Activated CD8-positive, alpha-beta T cell treated with anti-CD3 and anti-CD28 coated beads, Interleukin-2, amount 10 ng/mL, durations not matched to agents 7 days and 5 days (primary cell): Measurements from ENCODE around the gene NPEPL1. TPM values are rescaled to one million over a fixed set of nuclear protein-coding genes. Genes with fewer than 3 reads are reported as not detected.
A peak's percentile ranks its signal among the peaks of the same experiment; 100 is the strongest.

Experiments
- ATAC-seq: fragments of 150-1000 bp; cut with Tn5 transposase; one replicate; pipeline ENCODE4 v1.10.0; 2021; ENCODE audit warnings: moderate library complexity
- CTCF ChIA-PET: fragments of 350-600 bp; sonication (Branson Sonifier 250); formaldehyde crosslinking; loops from one replicate; lab custom pipeline; 2021; ENCODE audit warnings: antibody characterized with exemption; lab: Charles Lee
- POLR2A ChIA-PET: fragments of 350-600 bp; sonication (Branson Sonifier 250); formaldehyde crosslinking; loops from one replicate; lab custom pipeline; 2021; ENCODE audit warnings: antibody characterized with exemption; lab: Charles Lee
- DNase-seq: peaks from one replicate; pipeline ENCODE4 v3.0.0-alpha.2; 2020
- H3K27ac Mint-ChIP-seq: one replicate; pipeline ENCODE4 v1.8.0; 2021; ENCODE audit warnings: mild to moderate bottlenecking, mixed read lengths
- H3K27me3 Mint-ChIP-seq: one replicate; pipeline ENCODE4 v1.8.0; 2021; ENCODE audit warnings: low read depth, mixed read lengths
- H3K36me3 Mint-ChIP-seq: one replicate; pipeline ENCODE4 v1.8.0; 2021; ENCODE audit warnings: low read depth, mixed read lengths
- H3K4me1 Mint-ChIP-seq: one replicate; pipeline ENCODE4 v1.8.0; 2021; ENCODE audit warnings: low read depth, mixed read lengths
- H3K4me3 Mint-ChIP-seq: one replicate; pipeline ENCODE4 v1.8.0; 2021; ENCODE audit warnings: mild to moderate bottlenecking, mixed read lengths
- H3K9me3 Mint-ChIP-seq: one replicate; pipeline ENCODE4 v1.8.0; 2022; ENCODE audit warnings: mixed read lengths; ENCODE audit not compliant: insufficient read depth
- total RNA-seq, 2 experiments: library from RNA; stranded (reverse); gene quantifications; one replicate each; pipeline ENCODE4 v1.2.3, GENCODE V29; 2021

Gene NPEPL1
- total RNA-seq, 2 experiments from 2014 or later, result 22.9 to 26.8 TPM

- DNase-seq (peak; percentile 13), ATAC-seq (no peak)
- POLR2A ChIA-PET, result interaction anchor here (0.5 kb wide), 1 partner anchor 656 kb away, joined by 3 read pairs; no protein-coding TSS in a partner anchor
These were observed 48.0 kb downstream of the NPEPL1 start for GRCh38 chr20:58740356-58741308.

GRCh38 chr20:58741384-58741783 is 48.8 kb downstream of the NPEPL1 start:
- DNase-seq (peak; percentile 14), ATAC-seq (no peak)
- no peak overlapping the region for H3K27ac Mint-ChIP-seq
- H3K4me3 Mint-ChIP-seq, result no peak overlapping the region
- ChIA-PET CTCF (no interaction called here), POLR2A (interaction anchor here (0.5 kb wide), 1 partner anchor 656 kb away, joined by 3 read pairs; no protein-coding TSS in a partner anchor)
- peaks cover 38% of the 10 kb centered on the region for H3K27me3 Mint-ChIP-seq
- no peaks in the 10 kb centered on the region for H3K4me1 Mint-ChIP-seq
- no peaks in the 10 kb centered on the region for H3K36me3 Mint-ChIP-seq
- no peaks in the 10 kb centered on the region for H3K9me3 Mint-ChIP-seq

More at GRCh38 chr20:58740356-58741308, 48.0 kb downstream of the NPEPL1 start:
- no peaks in the 10 kb centered on the region for H3K9me3 Mint-ChIP-seq
- no peak overlapping the region for H3K27ac Mint-ChIP-seq
- peaks cover 41% of the 10 kb centered on the region for H3K27me3 Mint-ChIP-seq
- H3K4me3 Mint-ChIP-seq, result no peak overlapping the region
- H3K36me3 Mint-ChIP-seq, result no peaks in the 10 kb centered on the region
- CTCF ChIA-PET, result no interaction called here
- H3K4me1 Mint-ChIP-seq, result no peaks in the 10 kb centered on the region

- no peak overlapping the region for H3K27ac Mint-ChIP-seq
These were observed 50.3 kb downstream of the NPEPL1 start for GRCh38 chr20:58742668-58743566.

GRCh38 chr20:58743929-58744534 is 51.4 kb downstream of the NPEPL1 start:
- ChIA-PET CTCF (no interaction called here), POLR2A (no interaction called here)
- Mint-ChIP-seq H3K4me3 (no peak overlapping the region), H3K27ac (no peak overlapping the region), H3K4me1 (no peaks in the 10 kb centered on the region), H3K9me3 (no peaks in the 10 kb centered on the region), H3K27me3 (peaks cover 29% of the 10 kb centered on the region), H3K36me3 (no peaks in the 10 kb centered on the region)
- ATAC-seq, result no peak
- DNase-seq, result no peak

More at GRCh38 chr20:58742668-58743566, 50.3 kb downstream of the NPEPL1 start:
- H3K9me3 Mint-ChIP-seq, result no peaks in the 10 kb centered on the region
- DNase-seq, result peak; percentile 7
- peaks cover 33% of the 10 kb centered on the region for H3K27me3 Mint-ChIP-seq
- no peaks in the 10 kb centered on the region for H3K4me1 Mint-ChIP-seq
- CTCF ChIA-PET, result no interaction called here
- POLR2A ChIA-PET, result no interaction called here
- H3K4me3 Mint-ChIP-seq, result no peak overlapping the region
- H3K36me3 Mint-ChIP-seq, result no peaks in the 10 kb centered on the region
- no peak for ATAC-seq

GRCh38 chr20:58744836-58745235 is 52.2 kb downstream of the NPEPL1 start:
- peaks cover 25% of the 10 kb centered on the region for H3K27me3 Mint-ChIP-seq
- ATAC-seq, result no peak
- POLR2A ChIA-PET, result no interaction called here
- H3K4me1 Mint-ChIP-seq, result no peaks in the 10 kb centered on the region
- no peak for DNase-seq
- H3K36me3 Mint-ChIP-seq, result no peaks in the 10 kb centered on the region
- H3K9me3 Mint-ChIP-seq, result no peaks in the 10 kb centered on the region
- no peak overlapping the region for H3K27ac Mint-ChIP-seq
- H3K4me3 Mint-ChIP-seq, result no peak overlapping the region
- CTCF ChIA-PET, result no interaction called here

- ChIA-PET CTCF (no interaction called here), POLR2A (no interaction called here)
- Mint-ChIP-seq H3K36me3 (no peaks in the 10 kb centered on the region), H3K9me3 (no peaks in the 10 kb centered on the region), H3K27ac (no peak overlapping the region), H3K27me3 (peaks cover 26% of the 10 kb centered on the region), H3K4me1 (no peaks in the 10 kb centered on the region), H3K4me3 (no peak overlapping the region)
- DNase-seq (no peak), ATAC-seq (no peak)
These were observed 52.8 kb downstream of the NPEPL1 start for GRCh38 chr20:58745391-58745790.

GRCh38 chr20:58746620-58747019 is 54.0 kb downstream of the NPEPL1 start:
- no peaks in the 10 kb centered on the region for H3K36me3 Mint-ChIP-seq
- CTCF ChIA-PET, result no interaction called here

GRCh38 chr20:58747211-58747610 is 54.6 kb downstream of the NPEPL1 start:
- Mint-ChIP-seq H3K4me1 (no peaks in the 10 kb centered on the region), H3K27me3 (peaks cover 23% of the 10 kb centered on the region), H3K4me3 (no peak overlapping the region), H3K27ac (no peak overlapping the region), H3K9me3 (no peaks in the 10 kb centered on the region), H3K36me3 (no peaks in the 10 kb centered on the region)
- no peak for ATAC-seq
- CTCF ChIA-PET, result no interaction called here
- POLR2A ChIA-PET, result no interaction called here
- DNase-seq, result no peak

More at GRCh38 chr20:58746620-58747019, 54.0 kb downstream of the NPEPL1 start:
- peaks cover 21% of the 10 kb centered on the region for H3K27me3 Mint-ChIP-seq
- no peak overlapping the region for H3K4me3 Mint-ChIP-seq
- DNase-seq (no peak), ATAC-seq (no peak)
- H3K4me1 Mint-ChIP-seq, result no peaks in the 10 kb centered on the region
- no peaks in the 10 kb centered on the region for H3K9me3 Mint-ChIP-seq
- POLR2A ChIA-PET, result no interaction called here
- no peak overlapping the region for H3K27ac Mint-ChIP-seq

GRCh38 chr20:58748618-58749017 is 56.0 kb downstream of the NPEPL1 start:
- Mint-ChIP-seq H3K27ac (no peak overlapping the region), H3K36me3 (no peaks in the 10 kb centered on the region), H3K4me1 (no peaks in the 10 kb centered on the region), H3K4me3 (no peak overlapping the region), H3K9me3 (no peaks in the 10 kb centered on the region), H3K27me3 (peaks cover 23% of the 10 kb centered on the region)
- no peak for DNase-seq
- no peak for ATAC-seq
- CTCF ChIA-PET, result no interaction called here
- POLR2A ChIA-PET, result no interaction called here

- Mint-ChIP-seq H3K9me3 (no peaks in the 10 kb centered on the region), H3K36me3 (no peaks in the 10 kb centered on the region), H3K27ac (no peak overlapping the region), H3K27me3 (peaks cover 19% of the 10 kb centered on the region), H3K4me3 (no peak overlapping the region), H3K4me1 (no peaks in the 10 kb centered on the region)
- ATAC-seq, result no peak
- ChIA-PET POLR2A (no interaction called here), CTCF (no interaction called here)
- DNase-seq, result no peak
These were observed 56.6 kb downstream of the NPEPL1 start for GRCh38 chr20:58749098-58749769.

GRCh38 chr20:58749979-58750378 is 57.4 kb downstream of the NPEPL1 start:
- Mint-ChIP-seq H3K9me3 (no peaks in the 10 kb centered on the region), H3K27me3 (peaks cover 15% of the 10 kb centered on the region), H3K4me3 (no peak overlapping the region), H3K27ac (no peak overlapping the region), H3K36me3 (no peaks in the 10 kb centered on the region), H3K4me1 (no peaks in the 10 kb centered on the region)
- ATAC-seq (no peak), DNase-seq (no peak)
- CTCF ChIA-PET, result no interaction called here
- POLR2A ChIA-PET, result interaction anchor here (0.6 kb wide), 1 partner anchor 8 kb away, joined by 4 read pairs; no protein-coding TSS in a partner anchor
